Adrenal gland (tissue), 5 donors: ENCODE data around the gene ACACB.

Experiments used
- CTCF ChIP-seq, 6 experiments: fragments of 450-650 bp in 4 of 6; fragments of 200-600 bp in 2 of 6; sonication (generic) in 1 of 6; IDR thresholded peaks; 1 replicate in 5 of 6; 2 replicates in 1 of 6; pipeline versions ENCODE4 v1.5.1 to v1.8.0; 2016 to 2021; ENCODE audit warnings: antibody characterized with exemption in 6 of 6, mild to moderate bottlenecking in 2 of 6, moderate library complexity in 1 of 6
- POLR2A ChIP-seq, 2 donors: fragments of 450-650 bp; IDR thresholded peaks; one replicate each; pipeline ENCODE4 v1.6.1; 2017; ENCODE audit warnings: antibody characterized with exemption in 2 of 2, mild to moderate bottlenecking in 2 of 2, moderate library complexity in 1 of 2
- donor health status: DM: no; HTN: no; CAD: no.

GRCh38 chr12:109185441-109185840, 69.1 kb downstream of the ACACB start:
- no peak for TF ChIP-seq CTCF (IDR thresholded peaks at IDR 0.05)
- TF ChIP-seq POLR2A (IDR thresholded peaks at IDR 0.05): no peak
